Mononuclear cell (primary cell): ENCODE results near the gene CST3. TPM values are rescaled to one million over a fixed set of nuclear protein-coding genes. Genes with fewer than 3 reads are reported as not detected.
"Not testable (repeated sequence)": the region's sequence is repeated elsewhere in the genome, so short reads cannot be mapped to it uniquely, and the experiment has no call there.

Experiments
- H3K27me3 ChIP-seq: 2 replicates; pipeline ENCODE4 v1.6.0; 2011; ENCODE audit warnings: low read length, control low read depth; ENCODE audit not compliant: insufficient read depth
- H3K4me1 ChIP-seq: 2 replicates; pipeline ENCODE4 v1.5.1; 2011; ENCODE audit warnings: mild to moderate bottlenecking, low read length, control low read depth; ENCODE audit not compliant: insufficient read depth
- H3K4me3 ChIP-seq: 2 replicates; pipeline ENCODE4 v1.5.1; 2011; ENCODE audit warnings: mild to moderate bottlenecking, low read length, moderate library complexity
- H3K9me3 ChIP-seq: 2 replicates; pipeline ENCODE4 v1.5.1; 2011; ENCODE audit warnings: low read depth, mild to moderate bottlenecking, control low read depth, low read length
- total RNA-seq: library from RNA; depleted of rRNA; stranded (reverse); fragments of >200 nt; gene quantifications from one replicate; pipeline ENCODE4 v1.2.3, GENCODE V29; 2012

Gene CST3
- total RNA-seq, 1 donor = 486 TPM

GRCh38 chr20:23630392-23630849, 7.3 kb downstream of the CST3 start:
- no peaks in the 10 kb centered on the region for H3K27me3 ChIP-seq
- H3K4me1 ChIP-seq = peaks cover 60% of the 10 kb centered on the region
- no peaks in the 10 kb centered on the region for H3K9me3 ChIP-seq
- no peak overlapping the region for H3K4me3 ChIP-seq

GRCh38 chr20:23629542-23630391, 8.0 kb downstream of the CST3 start:
- no peak overlapping the region for H3K4me3 ChIP-seq
- H3K4me1 ChIP-seq = peaks cover 54% of the 10 kb centered on the region
- no peaks in the 10 kb centered on the region for H3K27me3 ChIP-seq
- H3K9me3 ChIP-seq = no peaks in the 10 kb centered on the region

- Histone ChIP-seq H3K4me3 (no peak overlapping the region), H3K9me3 (no peaks in the 10 kb centered on the region), H3K4me1 (peaks cover 49% of the 10 kb centered on the region), H3K27me3 (no peaks in the 10 kb centered on the region)
Measured at GRCh38 chr20:23629017-23629541, 8.7 kb downstream of the CST3 start.

GRCh38 chr20:23628402-23629016, 9.2 kb downstream of the CST3 start:
- Histone ChIP-seq H3K9me3 (no peaks in the 10 kb centered on the region), H3K27me3 (no peaks in the 10 kb centered on the region), H3K4me1 (peaks cover 49% of the 10 kb centered on the region), H3K4me3 (no peak overlapping the region)

- H3K9me3 ChIP-seq = no peaks in the 10 kb centered on the region
- no peak overlapping the region for H3K4me3 ChIP-seq
- H3K27me3 ChIP-seq = no peaks in the 10 kb centered on the region
- peaks cover 51% of the 10 kb centered on the region for H3K4me1 ChIP-seq
Measured at GRCh38 chr20:23627501-23627900, 10.3 kb downstream of the CST3 start.

GRCh38 chr20:23626040-23626620, 11.6 kb downstream of the CST3 start:
- Histone ChIP-seq H3K9me3 (no peaks in the 10 kb centered on the region), H3K4me1 (peaks cover 41% of the 10 kb centered on the region), H3K27me3 (no peaks in the 10 kb centered on the region), H3K4me3 (no peak overlapping the region)

- Histone ChIP-seq H3K9me3 (no peaks in the 10 kb centered on the region), H3K4me3 (no peak overlapping the region), H3K27me3 (no peaks in the 10 kb centered on the region), H3K4me1 (peaks cover 40% of the 10 kb centered on the region)
Measured at GRCh38 chr20:23625236-23625964, 12.4 kb downstream of the CST3 start.

GRCh38 chr20:23624324-23624691, 13.4 kb downstream of the CST3 start:
- peaks cover 29% of the 10 kb centered on the region for H3K4me1 ChIP-seq
- H3K9me3 ChIP-seq = no peaks in the 10 kb centered on the region
- H3K4me3 ChIP-seq = no peak overlapping the region
- no peaks in the 10 kb centered on the region for H3K27me3 ChIP-seq

GRCh38 chr20:23623666-23624323, 14.0 kb downstream of the CST3 start:
- Histone ChIP-seq H3K27me3 (no peaks in the 10 kb centered on the region), H3K4me3 (no peak overlapping the region), H3K4me1 (peaks cover 24% of the 10 kb centered on the region), H3K9me3 (no peaks in the 10 kb centered on the region)

GRCh38 chr20:23622839-23623343, 14.9 kb downstream of the CST3 start:
- H3K4me1 ChIP-seq = peaks cover 19% of the 10 kb centered on the region
- no peaks in the 10 kb centered on the region for H3K9me3 ChIP-seq
- peak overlapping the region; percentile 30 for H3K4me3 ChIP-seq
- no peaks in the 10 kb centered on the region for H3K27me3 ChIP-seq

- not testable (repeated sequence) for H3K9me3 ChIP-seq, H3K4me3 ChIP-seq, H3K27me3 ChIP-seq
- H3K4me1 ChIP-seq = peaks cover 19% of the 10 kb centered on the region
Measured at GRCh38 chr20:23622401-23622800, 15.4 kb downstream of the CST3 start.

GRCh38 chr20:23620670-23621386, 16.9 kb downstream of the CST3 start:
- H3K9me3 ChIP-seq, H3K4me3 ChIP-seq, H3K27me3 ChIP-seq: not testable (repeated sequence)
- H3K4me1 ChIP-seq = peaks cover 12% of the 10 kb centered on the region

- Histone ChIP-seq H3K9me3 (no peaks in the 10 kb centered on the region), H3K4me3 (no peak overlapping the region), H3K27me3 (no peaks in the 10 kb centered on the region), H3K4me1 (no peaks in the 10 kb centered on the region)
Measured at GRCh38 chr20:23614163-23614562, 23.6 kb downstream of the CST3 start.

- H3K4me3 ChIP-seq = no peak overlapping the region
- no peaks in the 10 kb centered on the region for H3K27me3 ChIP-seq
Measured at GRCh38 chr20:23613676-23614075, 24.1 kb downstream of the CST3 start.

More at GRCh38 chr20:23613676-23614075, 24.1 kb downstream of the CST3 start:
- Histone ChIP-seq H3K9me3 (no peaks in the 10 kb centered on the region), H3K4me1 (no peaks in the 10 kb centered on the region)
